IMR-90 (cell line): ENCODE data around the gene GOLGA8O. TPM values are rescaled to one million over a fixed set of nuclear protein-coding genes. Genes with fewer than 3 reads are reported as not detected.
"Not testable (repeated sequence)": the region's sequence is repeated elsewhere in the genome, so short reads cannot be mapped to it uniquely, and the experiment has no call there.

Experiments used
- ATAC-seq: fragments of 200-7000 bp; cut with Tn5 transposase; 2 replicates; pipeline ENCODE4 v1.9.1; 2020; ENCODE audit warnings: low read depth, mild to moderate bottlenecking, moderate library complexity
- BruUV-seq: library from RNA; stranded (reverse); fragments of 400-500 nt; replicated peaks from 2 replicates; lab custom pipeline; 2021; lab: Mats Ljungman, UMichigan
- CTCF ChIA-PET: fragments of 300-600 bp; formaldehyde crosslinking; extraction: SDS; loops from one replicate; lab custom pipeline; 2021; ENCODE audit warnings: antibody characterized with exemption; lab: Yijun Ruan, JAX
- POLR2A ChIA-PET: fragments of 300-600 bp; sonication (Branson Sonifier 250); formaldehyde crosslinking; loops from one replicate; lab custom pipeline; 2022; ENCODE audit warnings: antibody characterized with exemption; ENCODE audit not compliant: unreplicated experiment; lab: Charles Lee
- DNase-seq: peaks from one replicate; pipeline ENCODE4 v3.0.0; 2013
- H2AFZ ChIP-seq: replicated peaks from 2 replicates; pipeline ENCODE3; 2013; ENCODE audit warnings: low read length, mild to moderate bottlenecking; ENCODE audit not compliant: poor library complexity
- H2AK5ac ChIP-seq: 2 replicates; pipeline ENCODE4 v1.6.1; 2013; ENCODE audit warnings: low read depth, low read length, inconsistent platforms
- H2AK9ac ChIP-seq: replicated peaks from 2 replicates; pipeline ENCODE3; 2013; ENCODE audit warnings: mild to moderate bottlenecking, low read depth, low read length, moderate library complexity; ENCODE audit not compliant: poor library complexity
- H2BK120ac ChIP-seq: 2 replicates; pipeline ENCODE4 v1.6.1; 2013; ENCODE audit warnings: low read depth, low read length, inconsistent platforms
- H2BK15ac ChIP-seq: 3 replicates; pipeline ENCODE4 v1.6.1; 2013; ENCODE audit warnings: low read depth, low read length, inconsistent platforms
- H2BK20ac ChIP-seq: 2 replicates; pipeline ENCODE4 v1.6.1; 2013; ENCODE audit warnings: low read depth, mild to moderate bottlenecking, inconsistent platforms, low read length, moderate library complexity
- H2BK5ac ChIP-seq: 2 replicates; pipeline ENCODE4 v1.6.1; 2013; ENCODE audit warnings: mild to moderate bottlenecking, low read depth, low read length, inconsistent platforms; ENCODE audit not compliant: poor library complexity, severe bottlenecking
- H3K14ac ChIP-seq: replicated peaks from 2 replicates; pipeline ENCODE4 v1.6.1; 2013; ENCODE audit warnings: low read depth, low read length, inconsistent platforms
- H3K18ac ChIP-seq: 2 replicates; pipeline ENCODE4 v1.6.1; 2013; ENCODE audit warnings: low read depth, low read length, control low read depth
- H3K23ac ChIP-seq: 2 replicates; pipeline ENCODE4 v1.6.1; 2013; ENCODE audit warnings: low read depth, low read length, inconsistent platforms
- H3K27ac ChIP-seq: 2 replicates; pipeline ENCODE4 v1.5.1; 2013; ENCODE audit warnings: mild to moderate bottlenecking, control low read depth, low read length; ENCODE audit not compliant: insufficient read depth
- H3K27me3 ChIP-seq: 2 replicates; pipeline ENCODE4 v1.6.1; 2013; ENCODE audit warnings: low read length; ENCODE audit not compliant: control insufficient read depth, insufficient read depth
- H3K36me3 ChIP-seq: 2 replicates; pipeline ENCODE4 v1.6.1; 2013; ENCODE audit warnings: low read length, mixed read lengths; ENCODE audit not compliant: control insufficient read depth, insufficient read depth
- H3K4ac ChIP-seq: 2 replicates; pipeline ENCODE4 v1.6.1; 2013; ENCODE audit warnings: low read depth, low read length, inconsistent platforms
- H3K4me1 ChIP-seq: 2 replicates; pipeline ENCODE4 v1.6.1; 2013; ENCODE audit warnings: low read length, mixed read lengths; ENCODE audit not compliant: control insufficient read depth, insufficient read depth
- H3K4me2 ChIP-seq: 2 replicates; pipeline ENCODE4 v1.6.1; 2013; ENCODE audit warnings: low read depth, mild to moderate bottlenecking, control low read depth, low read length, moderate library complexity
- H3K4me3 ChIP-seq: 2 replicates; pipeline ENCODE4 v1.5.1; 2013; ENCODE audit warnings: low read depth, mild to moderate bottlenecking, control low read depth, low read length, moderate library complexity; ENCODE audit not compliant: insufficient read depth
- H3K56ac ChIP-seq: 2 replicates; pipeline ENCODE4 v1.6.1; 2013; ENCODE audit warnings: low read length, inconsistent platforms; ENCODE audit not compliant: insufficient read depth; ENCODE audit errors: extremely low read depth
- H3K79me1 ChIP-seq, 2 experiments: 2 replicates each; pipeline ENCODE4 v1.6.1; 2013; ENCODE audit warnings: low read length in 2 of 2, inconsistent platforms in 1 of 2, low read depth in 1 of 2
- H3K9ac ChIP-seq: 2 replicates; pipeline ENCODE4 v1.6.1; 2013; ENCODE audit warnings: low read depth, low read length, control low read depth
- H3K9me1 ChIP-seq: 2 replicates; pipeline ENCODE4 v1.6.1; 2013; ENCODE audit warnings: low read length, inconsistent platforms; ENCODE audit not compliant: insufficient read depth
- H3K9me3 ChIP-seq: 2 replicates; pipeline ENCODE4 v1.6.1; 2013; ENCODE audit warnings: low read length; ENCODE audit not compliant: control insufficient read depth, insufficient read depth
- H4K20me1 ChIP-seq: 2 replicates; pipeline ENCODE4 v1.6.1; 2013; ENCODE audit warnings: low read length, inconsistent platforms; ENCODE audit not compliant: insufficient read depth
- H4K5ac ChIP-seq: 2 replicates; pipeline ENCODE4 v1.6.1; 2013; ENCODE audit warnings: mild to moderate bottlenecking, low read depth, low read length, control low read depth
- H4K8ac ChIP-seq, 2 experiments: 2 replicates each; pipeline ENCODE4 v1.6.1; 2013; ENCODE audit warnings: low read depth in 2 of 2, low read length in 2 of 2, control low read depth in 1 of 2, inconsistent platforms in 1 of 2
- H4K91ac ChIP-seq: 2 replicates; pipeline ENCODE4 v1.6.1; 2013; ENCODE audit warnings: low read depth, low read length, inconsistent platforms; ENCODE audit not compliant: insufficient read depth
- WGBS, 2 experiments: methylation state at CpG; one replicate each; pipeline versions ENCODE4 v1.1.5 to v1.1.7; 2013; ENCODE audit warnings: missing lambda C conversion rate in 2 of 2; ENCODE audit not compliant: insufficient read length in 1 of 2; ENCODE audit errors: extremely low coverage in 2 of 2; 5-methylcytosine and 5-hydroxymethylcytosine counted together
- dilution Hi-C: fragments of 300-500 bp; cut with HindIII; formaldehyde crosslinking; loops from one replicate; pipeline ENCODE4 v1.14.3; 2018; ENCODE audit warnings: low sequenced_read_pairs; ENCODE audit not compliant: unreplicated experiment
- in situ Hi-C: fragments of 300-500 bp; cut with MboI; formaldehyde crosslinking; loops from 3 replicates; pipeline ENCODE4 v1.14.3; 2019; ENCODE audit warnings: low sequenced_read_pairs, inconsistent platforms, mixed read lengths
- intact Hi-C: fragments of 100-400 bp; cut with micrococcal nuclease; formaldehyde crosslinking; loops from 2 replicates; pipeline ENCODE4 v1.10.0; 2022
- polyA plus RNA-seq, 3 experiments: library from polyadenylated mRNA; depleted of rRNA; stranded (reverse); fragments of >200 nt; gene quantifications; 2 replicates each; pipeline ENCODE4 v1.2.3, GENCODE V29; 2012; ENCODE audit warnings: low replicate concordance in 1 of 3
- total RNA-seq: library from RNA; depleted of rRNA; stranded (reverse); fragments of >200 nt; gene quantifications from 2 replicates; pipeline ENCODE4 v1.2.3, GENCODE V29; 2012

GOLGA8O gene
- total and polyA plus RNA-seq, 2 of the 4 experiments (the other 2 are of a cell fraction), result 0.36 to 0.65 TPM

DNA sequence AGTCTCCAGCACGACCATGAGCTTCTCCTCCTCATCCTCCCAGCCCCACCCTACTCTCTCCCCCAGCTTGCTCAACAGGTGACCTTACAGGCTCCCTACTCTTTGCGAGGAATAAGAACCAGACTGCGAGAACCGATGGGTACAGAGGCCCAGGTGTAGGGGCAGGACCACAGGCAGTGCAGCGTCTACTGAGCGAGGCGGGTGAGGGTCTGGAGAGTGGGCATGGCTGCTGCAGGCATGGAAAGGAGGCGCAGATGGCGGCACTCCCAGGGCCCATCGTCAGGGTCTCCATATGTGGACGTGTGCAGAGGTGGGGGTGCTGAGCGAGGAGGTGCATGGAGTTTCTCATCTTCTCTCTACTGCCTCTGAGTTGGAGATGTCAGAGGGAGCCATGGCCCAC, 31.0 kb upstream of the GOLGA8O start:
- H3K9ac ChIP-seq, H3K14ac ChIP-seq, H3K36me3 ChIP-seq, dilution Hi-C loops, H4K5ac ChIP-seq, H2AK5ac ChIP-seq, H3K56ac ChIP-seq, POLR2A ChIA-PET, ATAC-seq, H4K20me1 ChIP-seq, H2BK20ac ChIP-seq, in situ Hi-C loops, DNase-seq, H2BK15ac ChIP-seq, H3K27me3 ChIP-seq, intact Hi-C loops, H3K27ac ChIP-seq, H3K4me1 ChIP-seq, H2BK120ac ChIP-seq, H3K23ac ChIP-seq, H3K9me1 ChIP-seq, H4K91ac ChIP-seq, H3K9me3 ChIP-seq, H4K8ac ChIP-seq, H2AFZ ChIP-seq, H2AK9ac ChIP-seq, H3K4ac ChIP-seq, CTCF ChIA-PET, BruUV-seq, H3K18ac ChIP-seq, H2BK5ac ChIP-seq, H3K79me1 ChIP-seq, H3K4me3 ChIP-seq, H3K4me2 ChIP-seq: not testable (repeated sequence)
- no CpG with 5 or more reads among the region's 12 CpGs for WGBS, 2 experiments

DNA sequence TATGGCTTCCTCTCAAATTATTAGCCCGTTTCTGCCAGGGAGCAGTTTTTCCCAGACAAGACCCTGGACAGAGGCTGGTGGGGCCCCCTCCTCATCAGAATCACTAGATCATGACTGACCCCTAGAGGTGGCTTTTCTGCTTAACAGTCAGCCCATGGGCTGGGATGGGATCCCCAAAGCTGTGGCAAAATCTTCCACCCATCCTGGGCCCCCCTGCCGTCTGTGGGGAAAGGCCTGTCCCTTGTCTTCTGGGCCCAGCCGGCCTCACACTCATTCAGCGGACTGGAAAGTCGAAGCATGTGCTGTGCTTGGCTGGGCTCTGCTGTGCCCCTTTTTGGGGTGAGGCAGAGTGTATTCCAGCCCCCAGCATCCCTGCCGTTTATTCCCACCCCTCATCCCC, 27.9 kb upstream of the GOLGA8O start:
- H2AFZ ChIP-seq, H2AK9ac ChIP-seq, H3K18ac ChIP-seq, H3K9me3 ChIP-seq, H3K4me3 ChIP-seq, H3K14ac ChIP-seq, BruUV-seq, H3K23ac ChIP-seq, H2BK120ac ChIP-seq, H4K20me1 ChIP-seq, H2BK5ac ChIP-seq, H2AK5ac ChIP-seq, dilution Hi-C loops, CTCF ChIA-PET, H2BK15ac ChIP-seq, H3K9me1 ChIP-seq, H3K27ac ChIP-seq, DNase-seq, H3K36me3 ChIP-seq, H2BK20ac ChIP-seq, POLR2A ChIA-PET, H3K79me1 ChIP-seq, H3K4me1 ChIP-seq, H3K4me2 ChIP-seq, H3K56ac ChIP-seq, H3K9ac ChIP-seq, H4K5ac ChIP-seq, H3K27me3 ChIP-seq, intact Hi-C loops, in situ Hi-C loops, H4K8ac ChIP-seq, H3K4ac ChIP-seq, H4K91ac ChIP-seq, ATAC-seq: not testable (repeated sequence)
- WGBS, 2 experiments, result no CpG with 5 or more reads among the region's 6 CpGs
